ENCODE measurements around the gene BTG2. TPM values are rescaled to one million over a fixed set of nuclear protein-coding genes. Genes with fewer than 3 reads are reported as not detected.

BTG2 gene
- total and polyA plus RNA-seq, 2 donors (not counting 1 experiment from before 2014, with no cell fraction given): 9.8 to 26.3 TPM

- peaks cover 6% of the 10 kb centered on the region for H3K27me3 ChIP-seq (ENCODE audit: control insufficient read depth, insufficient read depth, low read length)
- H3K9ac ChIP-seq (ENCODE audit: insufficient read depth, low read length): no peak overlapping the region
- H3K4me1 ChIP-seq (ENCODE audit: control insufficient read depth, extremely low read depth, insufficient read depth, low read length): peaks cover 10% of the 10 kb centered on the region
- no peaks in the 10 kb centered on the region for H3K79me2 ChIP-seq (ENCODE audit: control insufficient read depth, insufficient read depth, low read length)
- no peak overlapping the region for H3K4me3 ChIP-seq (replicated peaks in 1 of 4; ENCODE audit: control extremely low read depth in 1 of 4, insufficient read depth in 1 of 4, low read depth in 3 of 4, low read length in 4 of 4)
- no peak for DNase-seq (ENCODE audit: low read depth in 2 of 2)
- no peak overlapping the region for H3K4me2 ChIP-seq (ENCODE audit: extremely low read depth, insufficient read depth, low read length)
- no peak overlapping the region for H3K27ac ChIP-seq (ENCODE audit: insufficient read depth, low read length)
- no peaks in the 10 kb centered on the region for H3K9me3 ChIP-seq (ENCODE audit: control insufficient read depth, insufficient read depth, low read depth, low read length)
- H4K20me1 ChIP-seq (ENCODE audit: control insufficient read depth, extremely low read depth, insufficient read depth, low read length): no peaks in the 10 kb centered on the region
- no peak for TF ChIP-seq EZH2 (IDR thresholded peaks at IDR 0.05; ENCODE audit: low read length, missing control alignments)
- no peak for TF ChIP-seq CTCF (conservative IDR thresholded peaks at IDR 0.05 in 1 of 2, IDR thresholded peaks at IDR 0.05 in 1 of 2; ENCODE audit: low read depth in 1 of 2, low read length in 2 of 2)
- no peaks in the 10 kb centered on the region for H3K36me3 ChIP-seq (ENCODE audit: control insufficient read depth, insufficient read depth, low read length)
- no peak overlapping the region for H2AFZ ChIP-seq (ENCODE audit: low read length)
These were observed 31.3 kb upstream of the BTG2 start for GRCh38 chr1:203273869-203274602.

GRCh38 chr1:203274603-203275381, 30.5 kb upstream of the BTG2 start:
- peaks cover 11% of the 10 kb centered on the region for H3K4me1 ChIP-seq (ENCODE audit: control insufficient read depth, extremely low read depth, insufficient read depth, low read length)
- no peak overlapping the region for H2AFZ ChIP-seq (ENCODE audit: low read length)
- H3K27ac ChIP-seq (ENCODE audit: insufficient read depth, low read length): no peak overlapping the region
- no peak overlapping the region for H3K4me2 ChIP-seq (ENCODE audit: extremely low read depth, insufficient read depth, low read length)
- peaks cover 4% of the 10 kb centered on the region for H3K27me3 ChIP-seq (ENCODE audit: control insufficient read depth, insufficient read depth, low read length)
- H3K4me3 ChIP-seq (replicated peaks in 1 of 4; ENCODE audit: control extremely low read depth in 1 of 4, insufficient read depth in 1 of 4, low read depth in 3 of 4, low read length in 4 of 4): no peak overlapping the region
- no peak overlapping the region for H3K9ac ChIP-seq (ENCODE audit: insufficient read depth, low read length)
- H3K79me2 ChIP-seq (ENCODE audit: control insufficient read depth, insufficient read depth, low read length): no peaks in the 10 kb centered on the region
- no peaks in the 10 kb centered on the region for H4K20me1 ChIP-seq (ENCODE audit: control insufficient read depth, extremely low read depth, insufficient read depth, low read length)
- no peak for TF ChIP-seq EZH2 (IDR thresholded peaks at IDR 0.05; ENCODE audit: low read length, missing control alignments)
- no peak for TF ChIP-seq CTCF (conservative IDR thresholded peaks at IDR 0.05 in 1 of 2, IDR thresholded peaks at IDR 0.05 in 1 of 2; ENCODE audit: low read depth in 1 of 2, low read length in 2 of 2)
- H3K36me3 ChIP-seq (ENCODE audit: control insufficient read depth, insufficient read depth, low read length): no peaks in the 10 kb centered on the region
- peak in 1 of 2 donors; percentile 50 for DNase-seq (ENCODE audit: low read depth in 2 of 2)
- no peaks in the 10 kb centered on the region for H3K9me3 ChIP-seq (ENCODE audit: control insufficient read depth, insufficient read depth, low read depth, low read length)

GRCh38 chr1:203275656-203276272, 29.6 kb upstream of the BTG2 start:
- peaks cover 11% of the 10 kb centered on the region for H3K4me1 ChIP-seq (ENCODE audit: control insufficient read depth, extremely low read depth, insufficient read depth, low read length)
- no peaks in the 10 kb centered on the region for H3K79me2 ChIP-seq (ENCODE audit: control insufficient read depth, insufficient read depth, low read length)
- no peaks in the 10 kb centered on the region for H3K36me3 ChIP-seq (ENCODE audit: control insufficient read depth, insufficient read depth, low read length)
- no peak overlapping the region for H3K4me2 ChIP-seq (ENCODE audit: extremely low read depth, insufficient read depth, low read length)
- no peak overlapping the region for H3K9ac ChIP-seq (ENCODE audit: insufficient read depth, low read length)
- H3K27ac ChIP-seq (ENCODE audit: insufficient read depth, low read length): no peak overlapping the region
- H3K27me3 ChIP-seq (ENCODE audit: control insufficient read depth, insufficient read depth, low read length): peaks cover 3% of the 10 kb centered on the region
- no peaks in the 10 kb centered on the region for H3K9me3 ChIP-seq (ENCODE audit: control insufficient read depth, insufficient read depth, low read depth, low read length)
- no peak overlapping the region for H2AFZ ChIP-seq (ENCODE audit: low read length)
- H4K20me1 ChIP-seq (ENCODE audit: control insufficient read depth, extremely low read depth, insufficient read depth, low read length): no peaks in the 10 kb centered on the region
- no peak for TF ChIP-seq CTCF (conservative IDR thresholded peaks at IDR 0.05 in 1 of 2, IDR thresholded peaks at IDR 0.05 in 1 of 2; ENCODE audit: low read depth in 1 of 2, low read length in 2 of 2)
- H3K4me3 ChIP-seq (replicated peaks in 1 of 4; ENCODE audit: control extremely low read depth in 1 of 4, insufficient read depth in 1 of 4, low read depth in 3 of 4, low read length in 4 of 4): no peak overlapping the region
- no peak for DNase-seq (ENCODE audit: low read depth in 2 of 2)
